Adipose tissue (tissue), 3 donors: ENCODE results near the gene PNKD. TPM values are rescaled to one million over a fixed set of nuclear protein-coding genes. Genes with fewer than 3 reads are reported as not detected.

Experiments used
- H3K27ac ChIP-seq: one replicate; pipeline ENCODE4 v1.5.1; 2013; ENCODE audit warnings: low read depth, low read length
- WGBS, 3 donors: extraction: QIAGEN DNeasy Blood & Tissue Kit; methylation state at CpG; one replicate each; pipeline ENCODE4 v1.1.7; 2013; 5-methylcytosine and 5-hydroxymethylcytosine counted together
- polyA plus RNA-seq, 3 donors: library from polyadenylated mRNA; stranded (reverse); fragments of 200-250 nt; gene quantifications; one replicate each; pipeline ENCODE4 v1.2.3, GENCODE V29; 2013
- donor health status: healthy with polysubstance abuse.
- donor health status: Bipolar disorder and iron deficiency.
- donor health status: healthy.

PNKD gene
- polyA plus RNA-seq, 3 donors = 45.0 to 113 (median 80.3) TPM

- WGBS, 3 donors = 16 to 38% (median 28%) methylated on average over 6 of the region's 6 CpGs
- peak overlapping the region; percentile 32 for H3K27ac ChIP-seq
Observed at GRCh38 chr2:218285604-218286003, 15.3 kb downstream of the PNKD start.

- WGBS, 3 donors = 3 to 6% (median 3%) methylated on average over 10 to 11 of the region's 11 CpGs
- peak overlapping the region; percentile 75 for H3K27ac ChIP-seq
Observed at GRCh38 chr2:218286570-218287459, 16.5 kb downstream of the PNKD start.

GRCh38 chr2:218289639-218290315, 19.5 kb downstream of the PNKD start:
- WGBS, 3 donors = 6 to 33% (median 19%) methylated on average over 6 of the region's 6 CpGs
- peak overlapping the region; percentile 92 for H3K27ac ChIP-seq

- WGBS, 3 donors = 13 to 40% (median 35%) methylated on average over 12 of the region's 12 CpGs
- peak overlapping the region; percentile 92 for H3K27ac ChIP-seq
Observed at GRCh38 chr2:218290316-218291261, 20.3 kb downstream of the PNKD start.

GRCh38 chr2:218291318-218292047, 21.2 kb downstream of the PNKD start:
- peak overlapping the region; percentile 92 for H3K27ac ChIP-seq
- 9 to 28% (median 18%) methylated on average over 11 to 12 of the region's 12 CpGs for WGBS, 3 donors

- WGBS, 3 donors = 4 to 5% (median 5%) methylated on average over 57 to 63 of the region's 63 CpGs
- peak within 1 kb of the TSS; percentile 92 for H3K27ac ChIP-seq
Observed at GRCh38 chr2:218292048-218293014, 22.0 kb downstream of the PNKD start, which contains the start of gene TMBIM1. TMBIM1 (minus strand) TSS chr2:218292503; CDS start chr2:218282141, 10,362 bp downstream.

- 42 to 69% (median 63%) methylated on average over 5 of the region's 5 CpGs for WGBS, 3 donors
- no peak overlapping the region for H3K27ac ChIP-seq
Observed at GRCh38 chr2:218293715-218294429, 23.6 kb downstream of the PNKD start.

GRCh38 chr2:218294430-218295022, 24.2 kb downstream of the PNKD start:
- WGBS, 3 donors = 44 to 81% (median 79%) methylated on average over 5 of the region's 5 CpGs
- no peak overlapping the region for H3K27ac ChIP-seq

GRCh38 chr2:218295029-218295428, 24.7 kb downstream of the PNKD start:
- no peak overlapping the region for H3K27ac ChIP-seq
- WGBS, 3 donors = 31 to 68% (median 64%) methylated on average over 7 of the region's 7 CpGs

GRCh38 chr2:218296200-218296599, 25.9 kb downstream of the PNKD start:
- no peak overlapping the region for H3K27ac ChIP-seq
- 88 to 100% (median 93%) methylated on average over 1 of the region's 1 CpG for WGBS, 3 donors

- WGBS, 3 donors = 77 to 93% (median 90%) methylated on average over 7 of the region's 7 CpGs
- H3K27ac ChIP-seq = no peak overlapping the region
Observed at GRCh38 chr2:218296847-218297246, 26.5 kb downstream of the PNKD start.

- no peak overlapping the region for H3K27ac ChIP-seq
Observed at GRCh38 chr2:218298314-218298875, 28.1 kb downstream of the PNKD start.

GRCh38 chr2:218300141-218300540, 29.8 kb downstream of the PNKD start:
- WGBS, 3 donors = 79 to 91% (median 81%) methylated on average over 4 of the region's 4 CpGs
- H3K27ac ChIP-seq = no peak overlapping the region

More at GRCh38 chr2:218298314-218298875, 28.1 kb downstream of the PNKD start:
- WGBS, 3 donors = 64 to 87% (median 84%) methylated on average over 6 of the region's 6 CpGs

GRCh38 chr2:218301176-218301819, 31.0 kb downstream of the PNKD start:
- H3K27ac ChIP-seq = no peak overlapping the region
- WGBS, 3 donors = 7 to 11% (median 9%) methylated on average over 9 of the region's 9 CpGs

- WGBS, 3 donors = 75 to 79% (median 78%) methylated on average over 5 of the region's 5 CpGs
Observed at GRCh38 chr2:218305383-218305782, 35.1 kb downstream of the PNKD start.

More at GRCh38 chr2:218305383-218305782, 35.1 kb downstream of the PNKD start:
- H3K27ac ChIP-seq = no peak overlapping the region
